GM12801 (cell line): ENCODE data around the gene MAPK8.

Source experiments
- CTCF ChIP-seq: IDR thresholded peaks from one replicate; pipeline ENCODE4 v1.5.1; 2011; ENCODE audit warnings: control low read depth; ENCODE audit not compliant: insufficient read length; ENCODE audit errors: extremely low read depth

Gene MAPK8

GRCh38 chr10:48472501-48473069 is 166.1 kb downstream of the MAPK8 start:
- no peak for TF ChIP-seq CTCF

- TF ChIP-seq CTCF = no peak
Measured at GRCh38 chr10:48473704-48474103, 167.2 kb downstream of the MAPK8 start.

GRCh38 chr10:48474765-48475365 is 168.4 kb downstream of the MAPK8 start:
- TF ChIP-seq CTCF = no peak

GRCh38 chr10:48475943-48476278 is 169.4 kb downstream of the MAPK8 start:
- no peak for TF ChIP-seq CTCF

GRCh38 chr10:48476279-48476982 is 170.0 kb downstream of the MAPK8 start:
- no peak for TF ChIP-seq CTCF

- no peak for TF ChIP-seq CTCF
Measured at GRCh38 chr10:48477141-48477540, 170.7 kb downstream of the MAPK8 start.

GRCh38 chr10:48477616-48478015 is 171.1 kb downstream of the MAPK8 start:
- TF ChIP-seq CTCF = no peak
